ENCODE data around the gene CYTH3.
A peak's percentile ranks its signal among the peaks of the same experiment; 100 is the strongest.
"Not testable (repeated sequence)": the region's sequence is repeated elsewhere in the genome, so short reads cannot be mapped to it uniquely, and the experiment has no call there.

CYTH3 gene

DNA sequence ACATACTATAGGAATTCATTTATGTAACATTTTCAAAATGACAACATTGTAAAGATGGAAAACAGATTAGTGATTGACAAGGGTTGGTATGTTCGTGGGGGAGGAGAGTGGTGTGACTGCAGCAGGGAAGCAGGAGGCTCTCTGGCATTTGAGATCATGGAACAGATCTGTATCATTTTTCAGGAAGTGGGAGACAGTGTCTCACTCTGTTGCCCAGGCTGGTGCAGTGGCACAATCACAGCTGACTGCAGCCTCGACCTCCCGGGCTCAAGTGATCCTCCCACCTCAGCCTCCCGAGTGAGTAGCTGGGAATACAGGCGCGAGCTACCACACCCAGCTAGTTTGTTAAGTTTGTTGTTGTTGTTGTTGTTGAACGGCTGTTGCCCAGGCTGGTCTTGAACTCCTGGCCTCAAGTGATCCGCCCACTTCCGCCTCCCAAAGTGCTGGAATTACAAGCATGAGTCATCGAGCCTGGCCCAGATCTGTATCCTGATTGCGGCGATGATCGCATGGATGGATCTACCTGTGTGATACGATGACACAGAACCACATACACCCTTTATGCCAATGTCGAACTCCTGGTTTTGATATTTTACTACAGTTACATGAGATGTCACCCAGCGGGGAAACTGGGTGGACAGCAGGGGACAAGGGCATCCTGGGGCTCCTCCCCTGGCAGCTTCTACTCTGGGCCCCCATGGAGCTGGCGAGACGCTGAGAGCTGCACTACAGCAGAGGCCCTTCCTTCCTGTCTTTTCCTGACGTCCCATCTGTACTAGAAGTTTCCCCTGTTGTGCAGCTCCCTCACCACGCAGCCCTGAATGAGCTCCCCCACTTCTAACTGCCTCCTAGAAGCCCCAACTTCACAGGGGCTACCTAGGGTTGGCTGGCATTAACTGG lies 12.3 kb upstream of the CYTH3 start:
- in situ Hi-C loops (cut with MboI; ENCODE audit: low pct_unique_long_range_greater_than_20kb, low sequenced_read_pairs) = no loop called here
- peak; percentile 26 for DNase-seq

DNA sequence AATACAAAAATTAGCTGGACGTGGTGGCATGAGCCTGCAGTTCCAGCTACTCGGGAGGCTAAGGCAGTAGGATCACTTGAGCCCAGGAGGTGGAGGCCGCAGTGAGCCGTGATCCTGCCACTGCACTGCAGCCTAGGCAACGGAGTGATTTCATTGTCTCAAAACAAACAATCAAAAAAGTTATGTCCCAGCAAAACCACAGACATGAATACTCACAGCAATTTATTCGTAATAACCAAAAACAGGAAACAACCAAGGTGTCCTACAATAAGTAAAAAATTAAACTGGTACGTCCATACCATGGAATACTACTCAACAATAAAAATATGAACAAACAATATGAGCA lies 11.6 kb upstream of the CYTH3 start:
- peak; percentile 24 for DNase-seq
- in situ Hi-C loops (cut with MboI; ENCODE audit: low pct_unique_long_range_greater_than_20kb, low sequenced_read_pairs) = no loop called here

DNA sequence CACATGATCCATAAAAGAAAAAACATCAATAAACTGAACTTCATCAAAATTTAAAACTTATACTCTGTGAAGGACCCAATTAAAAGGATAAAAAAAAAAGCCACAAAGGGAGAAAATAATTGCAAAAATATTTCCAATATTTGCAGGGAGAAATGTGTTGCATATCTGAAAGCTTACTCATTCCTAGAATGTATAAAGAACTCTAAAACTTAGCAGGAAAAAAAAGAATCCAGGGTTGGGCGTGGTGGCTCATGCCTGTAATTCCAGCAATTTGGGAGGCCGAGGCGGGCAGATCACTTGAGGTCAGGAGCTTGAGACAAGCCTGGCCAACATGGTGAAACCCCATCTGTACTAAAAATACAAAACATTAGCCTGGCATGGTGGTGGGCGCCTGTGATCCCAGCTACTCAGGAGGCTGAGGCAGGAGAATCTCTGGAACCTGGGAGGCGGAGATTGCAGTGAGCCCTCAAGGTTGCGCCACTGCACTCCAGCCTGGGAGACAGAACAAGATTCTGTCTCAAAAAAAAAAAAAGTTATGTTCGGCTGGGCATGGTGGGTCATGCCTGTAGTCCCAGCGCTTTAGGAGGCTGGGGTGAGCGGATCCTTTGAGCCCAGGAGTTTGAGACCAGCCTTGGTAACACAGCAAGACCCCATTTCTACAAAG lies 11.1 kb upstream of the CYTH3 start:
- DNase-seq; in situ Hi-C loops (cut with MboI; ENCODE audit: low pct_unique_long_range_greater_than_20kb, low sequenced_read_pairs): not testable (repeated sequence)

DNA sequence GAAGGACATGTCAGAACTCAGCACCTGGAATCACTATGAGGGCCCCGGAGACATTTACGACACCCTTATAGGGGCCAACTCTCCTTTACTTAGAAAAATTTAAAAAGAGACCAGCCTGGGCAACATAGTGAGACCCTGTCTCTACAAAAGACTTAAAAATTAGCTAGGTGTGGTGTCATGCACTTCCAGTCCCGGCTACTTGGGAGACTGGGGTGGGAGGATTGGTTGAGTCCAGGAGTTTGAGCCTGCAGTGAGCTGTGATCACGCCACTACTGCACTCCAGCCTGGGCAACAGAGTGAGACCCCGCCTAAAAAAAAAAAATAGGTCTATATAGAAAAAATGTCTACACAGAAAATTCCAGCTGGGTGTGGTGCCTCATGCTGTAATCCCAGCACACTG lies 7.5 kb upstream of the CYTH3 start:
- DNase-seq = no peak
- in situ Hi-C loops (cut with MboI; ENCODE audit: low pct_unique_long_range_greater_than_20kb, low sequenced_read_pairs) = no loop called here

DNA sequence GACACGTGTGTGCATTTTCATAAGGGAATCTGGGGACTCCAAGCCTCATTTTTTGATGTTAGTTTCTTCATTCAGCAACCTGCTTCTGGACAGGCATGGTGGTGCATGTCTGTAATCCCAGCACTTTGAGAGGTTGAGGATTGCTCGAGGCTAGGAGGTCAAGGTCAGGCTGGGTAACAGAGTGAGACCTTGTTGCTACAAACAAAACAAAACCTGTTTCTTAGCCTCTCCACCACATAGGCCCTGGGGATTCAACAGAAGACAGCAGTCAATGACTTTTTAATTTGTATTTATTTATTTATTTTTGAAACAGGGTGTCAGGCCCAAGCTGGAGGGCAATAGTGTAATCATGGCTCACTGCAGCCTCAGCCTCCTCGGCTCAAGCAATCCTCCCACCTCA lies 6.9 kb upstream of the CYTH3 start:
- no peak for DNase-seq
- in situ Hi-C loops (cut with MboI; ENCODE audit: low pct_unique_long_range_greater_than_20kb, low sequenced_read_pairs) = no loop called here

DNA sequence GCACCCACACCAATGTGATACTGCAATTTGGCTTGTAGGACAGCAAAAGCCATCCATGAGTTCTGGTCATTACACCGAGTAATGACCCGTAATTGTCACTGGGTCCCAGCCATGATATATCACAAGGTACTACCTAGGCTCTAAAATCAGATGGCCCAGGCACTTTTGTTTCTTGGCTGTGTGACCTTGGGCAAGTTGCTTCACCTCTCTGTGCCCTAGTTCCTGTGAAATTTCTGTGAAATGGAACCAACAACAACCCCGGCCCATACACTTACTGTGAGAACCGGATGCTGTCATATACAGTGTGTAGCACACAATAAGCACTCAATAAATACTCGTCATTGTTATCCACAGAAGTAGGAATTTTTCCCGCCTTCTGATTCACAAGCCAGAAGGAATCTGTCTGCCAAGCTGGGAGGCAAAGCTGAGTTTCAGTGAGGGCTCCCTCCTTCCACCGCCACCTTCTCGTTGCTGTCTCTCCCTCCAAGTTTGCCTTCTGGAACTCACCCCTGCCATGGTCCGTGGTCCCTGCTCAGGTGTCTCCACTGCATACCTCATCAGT lies 6.4 kb upstream of the CYTH3 start:
- in situ Hi-C loops (cut with MboI; ENCODE audit: low pct_unique_long_range_greater_than_20kb, low sequenced_read_pairs) = no loop called here
- no peak for DNase-seq

DNA sequence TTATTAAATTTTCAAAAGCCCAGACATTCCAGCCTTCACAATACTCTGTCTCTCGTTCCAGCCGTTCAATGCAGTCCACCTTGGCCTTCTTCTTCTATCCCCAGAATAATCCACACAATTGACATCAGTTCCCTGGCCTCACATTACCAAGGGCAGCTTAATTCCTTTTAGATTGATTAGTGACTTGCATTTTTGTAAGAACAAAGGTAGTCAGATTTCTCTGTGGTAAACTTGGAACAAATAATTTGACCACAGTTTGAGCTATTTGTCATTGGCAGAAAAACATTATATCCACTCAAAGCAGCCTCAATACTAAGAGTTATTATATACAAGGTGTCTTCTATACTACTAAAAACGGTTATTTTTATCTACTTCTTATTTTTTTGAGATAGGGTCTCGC lies 5.1 kb upstream of the CYTH3 start:
- in situ Hi-C loops (cut with MboI; ENCODE audit: low pct_unique_long_range_greater_than_20kb, low sequenced_read_pairs) = no loop called here

DNA sequence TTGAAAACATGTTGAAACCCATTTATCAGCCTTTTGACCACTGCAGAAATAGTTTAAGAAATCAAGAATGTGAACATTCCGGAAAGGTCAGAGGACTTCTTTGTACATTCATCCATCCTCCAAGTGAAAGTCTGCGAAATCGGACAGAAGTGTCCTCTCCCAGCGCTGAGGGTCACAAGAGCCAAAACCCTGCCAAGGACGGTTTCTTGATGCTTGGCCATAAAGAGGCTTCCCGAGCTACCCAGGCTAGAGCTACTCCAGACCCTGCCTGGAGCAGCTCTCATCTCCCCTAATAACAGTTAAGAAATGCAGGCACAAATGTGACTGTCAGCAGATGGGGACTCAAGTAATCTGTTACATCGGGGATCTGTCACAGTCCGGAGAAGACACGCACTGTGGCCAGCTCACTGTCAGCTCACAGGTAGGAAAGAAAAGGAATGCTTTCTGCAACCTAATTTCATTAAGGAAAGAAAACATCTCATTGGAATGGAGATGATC lies 4.5 kb upstream of the CYTH3 start:
- in situ Hi-C loops (cut with MboI; ENCODE audit: low pct_unique_long_range_greater_than_20kb, low sequenced_read_pairs) = no loop called here
- no peak for DNase-seq

More for the DNA sequence above, 5.1 kb upstream of the CYTH3 start:
- DNase-seq = no peak

DNA sequence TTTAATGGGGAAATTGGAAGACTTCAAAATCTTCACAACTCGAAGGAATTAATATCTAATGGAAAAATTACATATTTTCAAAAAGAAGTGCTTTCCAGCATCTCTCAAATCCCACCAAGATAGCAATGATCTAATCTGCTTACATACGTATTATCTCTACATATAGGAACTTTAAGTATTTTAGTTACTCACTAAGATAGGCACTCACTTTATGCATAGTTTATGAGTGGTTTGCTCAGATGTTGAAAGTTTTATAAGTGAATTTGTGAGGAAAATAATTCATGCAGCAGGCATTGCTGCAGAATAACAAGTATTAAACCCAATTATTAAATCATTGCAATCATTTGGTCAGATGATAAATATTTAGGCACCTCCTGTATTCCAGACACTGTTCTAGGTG lies 2.3 kb upstream of the CYTH3 start:
- in situ Hi-C loops (cut with MboI; ENCODE audit: low pct_unique_long_range_greater_than_20kb, low sequenced_read_pairs) = no loop called here
- no peak for DNase-seq

DNA sequence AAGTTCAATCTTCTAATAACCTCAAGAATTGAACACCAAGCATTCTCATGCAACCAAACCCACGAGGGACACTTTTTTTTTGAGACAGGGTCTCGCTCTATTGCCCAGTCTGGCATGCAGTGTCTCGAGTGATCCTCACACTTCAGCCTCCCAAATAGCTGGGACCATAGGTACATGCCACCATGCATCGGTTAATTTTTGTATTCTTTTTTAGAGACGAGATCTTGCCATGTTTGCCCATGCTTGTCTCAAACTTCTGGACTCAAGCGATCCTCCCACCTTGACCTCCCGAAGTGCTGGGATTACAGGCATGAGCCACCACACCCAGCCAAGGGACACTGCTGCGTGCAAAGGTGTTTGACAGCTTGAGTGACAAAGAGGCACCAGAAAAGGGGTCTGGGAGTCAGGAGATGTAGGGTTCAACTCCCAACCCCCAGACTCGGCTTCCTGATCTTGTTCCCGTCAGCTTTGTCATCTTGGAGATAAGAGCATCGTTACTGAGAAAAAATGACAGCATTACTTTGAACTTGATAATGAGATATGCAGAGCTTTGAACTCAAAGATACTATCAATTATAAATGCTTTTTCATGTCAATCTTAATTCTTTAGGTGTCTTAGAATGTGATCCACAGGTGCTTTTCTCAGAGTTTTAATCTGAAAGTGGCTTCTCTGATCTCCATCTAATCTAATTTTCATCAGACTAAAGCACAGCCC lies 1.6 kb upstream of the CYTH3 start:
- in situ Hi-C loops (cut with MboI; ENCODE audit: low pct_unique_long_range_greater_than_20kb, low sequenced_read_pairs) = no loop called here
- no peak for DNase-seq

DNA sequence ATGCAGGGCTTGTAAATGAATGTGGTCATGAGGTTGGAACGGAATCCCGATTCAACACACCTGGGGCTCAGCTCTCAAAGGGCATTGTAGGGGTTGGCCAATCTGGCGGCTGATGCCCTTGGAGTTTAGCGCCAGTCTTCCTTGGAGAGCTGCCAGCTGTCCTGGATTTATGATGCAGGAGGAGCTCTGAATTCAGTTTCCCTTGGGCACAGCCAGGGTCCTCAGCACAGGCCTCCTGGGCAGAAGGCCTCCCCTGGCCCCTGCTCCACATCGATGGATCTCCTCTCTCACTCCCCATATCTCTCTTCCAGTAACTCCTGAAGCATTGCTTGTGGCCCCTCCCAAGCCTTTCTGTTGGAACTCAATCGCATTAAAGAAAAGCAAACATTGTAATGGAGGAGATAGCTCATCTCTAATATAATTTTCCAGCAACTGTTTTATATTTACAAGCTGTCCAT lies 985 bp upstream of the CYTH3 start:
- DNase-seq = no peak
- in situ Hi-C loops (cut with MboI; ENCODE audit: low pct_unique_long_range_greater_than_20kb, low sequenced_read_pairs) = no loop called here

DNA sequence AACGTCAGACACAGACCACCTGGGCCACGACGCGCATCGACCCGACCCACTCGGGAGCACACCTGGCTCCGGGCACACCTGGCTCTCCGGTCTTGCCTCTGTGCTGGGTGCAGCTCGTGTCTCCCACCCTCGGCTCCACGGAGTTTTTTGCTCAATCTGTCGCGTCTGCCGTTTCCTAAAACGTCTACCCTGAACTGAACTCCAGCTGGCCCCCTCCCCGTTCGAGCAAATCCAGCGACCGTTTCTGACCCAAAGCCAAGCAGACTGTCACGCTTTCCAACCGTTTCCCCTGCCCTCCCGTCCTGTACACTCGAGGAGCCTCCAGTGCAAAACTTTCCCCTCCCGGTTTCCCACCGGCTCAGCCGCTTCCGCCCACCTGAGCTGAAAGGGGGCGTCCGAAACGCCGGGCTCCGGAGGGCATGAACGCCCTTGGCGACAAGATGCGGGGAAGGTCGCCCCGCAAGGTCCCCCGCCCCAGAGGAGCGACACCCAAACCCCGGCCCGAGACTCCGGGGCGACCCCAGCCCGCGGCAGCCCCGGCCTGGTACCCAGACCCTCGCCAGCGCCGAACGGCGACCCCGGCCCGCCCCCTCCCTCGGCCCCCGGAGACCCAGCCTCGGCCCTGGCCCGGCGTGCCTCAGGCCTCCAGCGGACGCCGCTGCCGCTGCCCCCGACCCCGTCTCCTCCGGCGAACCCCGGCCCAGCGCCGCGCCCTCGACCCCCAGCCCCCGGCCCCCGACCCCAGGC lies 557 bp downstream of the CYTH3 start:
- in situ Hi-C loops (cut with MboI; ENCODE audit: low pct_unique_long_range_greater_than_20kb, low sequenced_read_pairs) = no loop called here
- peak; percentile 29 for DNase-seq

DNA sequence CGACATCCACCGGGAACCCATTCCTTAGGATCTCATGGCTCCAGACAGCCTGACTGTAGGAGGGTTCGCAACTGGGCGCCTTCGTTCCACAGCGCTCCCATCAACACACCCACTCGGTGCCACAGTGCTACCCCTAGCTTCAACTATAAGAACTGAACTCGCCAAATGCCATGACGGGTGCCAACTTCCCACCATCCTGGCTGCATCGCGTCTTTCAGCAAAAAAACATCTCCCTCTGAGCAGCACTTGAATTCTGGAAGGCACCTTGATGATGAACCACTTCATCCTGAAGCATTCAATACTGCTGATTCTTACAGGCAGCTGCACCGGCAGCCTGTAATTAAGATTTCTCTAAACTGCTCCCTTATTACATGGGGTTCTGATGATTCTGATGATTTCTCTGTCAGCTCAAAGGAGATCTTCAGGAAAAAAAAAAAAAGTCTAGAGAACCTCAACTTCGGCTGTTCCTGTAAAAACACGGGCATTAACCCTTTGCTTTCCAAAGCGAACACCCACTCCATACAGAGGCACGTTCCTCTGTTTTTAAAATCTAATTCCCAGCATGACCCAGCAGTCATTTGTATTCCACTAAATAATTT lies 1.3 kb downstream of the CYTH3 start:
- peak; percentile 32 for DNase-seq
- in situ Hi-C loops (cut with MboI; ENCODE audit: low pct_unique_long_range_greater_than_20kb, low sequenced_read_pairs) = no loop called here

DNA sequence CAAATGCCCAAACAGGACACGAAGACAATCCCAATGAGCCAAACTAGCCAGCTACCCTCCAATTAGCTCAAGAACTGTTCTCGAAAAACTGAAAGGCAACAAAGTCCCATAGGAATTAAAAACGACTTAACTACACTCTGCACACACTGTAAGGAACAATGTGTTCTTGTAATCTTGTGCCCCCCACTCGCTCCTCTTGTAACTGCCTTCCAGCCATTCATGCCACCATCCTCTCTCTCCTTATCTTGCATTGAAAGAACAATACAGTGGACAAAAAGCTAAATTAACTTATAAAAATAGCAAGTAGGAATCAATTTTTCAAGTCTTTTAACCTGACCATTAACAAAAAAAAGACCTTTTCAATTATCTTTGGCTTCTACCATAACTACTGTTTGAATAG lies 2.9 kb downstream of the CYTH3 start:
- in situ Hi-C loops (cut with MboI; ENCODE audit: low pct_unique_long_range_greater_than_20kb, low sequenced_read_pairs) = no loop called here
- no peak for DNase-seq

DNA sequence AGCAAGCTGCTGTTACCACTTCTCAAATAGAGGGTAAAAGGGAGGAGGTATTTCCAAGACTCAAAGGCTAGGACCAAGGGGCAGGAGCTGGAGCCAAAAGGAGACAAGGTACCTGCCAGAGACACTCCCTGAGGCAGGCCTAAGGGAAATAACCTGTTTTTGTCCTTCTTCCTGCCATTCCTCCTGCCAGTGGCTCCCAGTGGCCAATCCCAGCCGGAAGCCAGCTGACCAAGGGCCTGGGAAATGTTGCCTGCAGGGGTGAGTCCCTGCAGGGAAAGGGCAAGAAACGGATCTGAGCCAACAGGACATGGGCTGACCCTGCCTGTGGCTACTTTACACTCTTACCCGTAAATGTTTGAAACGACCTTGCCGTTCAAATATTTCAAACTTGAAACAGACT lies 3.5 kb downstream of the CYTH3 start:
- no peak for DNase-seq
- in situ Hi-C loops (cut with MboI; ENCODE audit: low pct_unique_long_range_greater_than_20kb, low sequenced_read_pairs) = no loop called here

DNA sequence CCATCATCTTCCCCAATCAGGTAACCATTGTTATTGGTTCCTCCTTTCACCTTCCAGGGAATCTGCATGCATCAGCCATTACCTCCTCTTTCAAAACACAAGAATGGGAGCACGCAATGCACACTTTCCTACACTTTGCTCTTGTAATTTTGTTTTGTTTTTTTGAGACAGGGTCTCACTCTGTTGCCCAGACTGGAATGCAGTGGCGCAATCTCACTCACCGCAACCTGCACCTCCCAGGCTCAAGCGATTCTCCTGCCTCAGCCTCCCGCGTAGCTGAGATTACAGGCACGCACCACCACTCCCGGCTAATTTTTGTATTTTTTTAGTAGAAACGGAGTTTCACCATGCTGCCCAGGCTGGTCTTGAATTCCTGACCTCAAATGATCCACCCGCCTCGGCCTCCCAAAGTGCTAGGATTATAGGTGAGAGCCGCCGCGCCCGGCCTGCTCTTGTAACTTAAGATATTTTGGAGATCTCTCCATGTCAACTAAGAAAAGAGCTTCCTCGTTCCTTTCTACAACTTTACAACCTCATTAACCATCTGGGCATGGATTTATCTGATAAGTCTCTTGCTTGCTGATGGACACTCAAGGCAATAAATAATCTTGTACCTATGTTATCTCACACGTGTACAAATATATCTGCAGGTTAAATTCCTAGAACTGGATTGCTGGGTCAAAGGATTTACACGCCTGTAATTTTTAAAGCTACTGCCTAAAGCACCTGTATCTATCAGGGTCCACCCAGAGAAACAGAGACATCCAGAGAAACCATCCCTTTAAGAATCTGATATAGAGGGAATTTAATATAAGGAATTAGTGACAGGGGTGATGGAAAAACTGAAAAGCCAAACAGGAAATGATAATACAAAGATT lies 4.2 kb downstream of the CYTH3 start:
- no peak for DNase-seq
- in situ Hi-C loops (cut with MboI; ENCODE audit: low pct_unique_long_range_greater_than_20kb, low sequenced_read_pairs) = no loop called here

DNA sequence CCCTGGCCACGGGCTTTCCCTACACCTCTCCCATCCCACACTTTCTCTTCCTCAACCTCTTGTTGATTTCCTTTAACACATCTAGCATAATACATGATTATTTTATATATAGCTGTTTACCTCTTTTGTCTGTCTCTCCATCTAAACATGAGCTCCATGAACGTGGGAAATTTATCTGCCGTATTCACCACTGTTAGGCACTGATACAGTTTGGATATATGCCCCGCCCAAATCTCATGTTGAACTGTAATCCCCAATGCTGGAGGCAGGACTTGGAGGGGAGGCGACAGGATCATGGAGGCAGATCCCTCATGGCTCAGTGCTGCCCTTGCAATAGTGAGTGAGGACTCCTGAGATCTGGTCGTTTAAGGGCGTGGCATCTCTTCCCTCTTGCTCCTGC lies 5.7 kb downstream of the CYTH3 start:
- in situ Hi-C loops (cut with MboI; ENCODE audit: low pct_unique_long_range_greater_than_20kb, low sequenced_read_pairs) = no loop called here
- DNase-seq = no peak

DNA sequence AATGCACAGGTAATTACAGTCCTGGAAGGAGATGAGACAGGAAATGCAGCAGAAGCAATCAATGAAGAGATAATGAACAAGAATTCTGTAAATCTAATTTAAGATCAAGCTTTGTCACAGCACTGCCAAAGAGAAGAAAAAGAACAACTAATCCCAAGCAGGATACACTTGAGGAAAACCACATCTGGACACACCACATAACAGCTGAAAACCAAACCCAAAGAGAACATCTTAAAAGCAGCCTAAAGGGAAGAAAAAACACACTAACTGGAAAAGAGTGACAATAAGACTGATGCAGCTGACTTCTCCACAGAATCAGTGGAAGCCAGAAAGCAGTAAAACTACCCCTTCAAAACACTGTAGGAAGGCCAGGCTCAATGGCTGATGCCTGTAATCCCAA lies 10.2 kb downstream of the CYTH3 start:
- in situ Hi-C loops (cut with MboI; ENCODE audit: low pct_unique_long_range_greater_than_20kb, low sequenced_read_pairs) = no loop called here
- no peak for DNase-seq
